CD4-positive, alpha-beta T cell (primary cell): ENCODE data around the gene AKAP7. TPM values are rescaled to one million over a fixed set of nuclear protein-coding genes. Genes with fewer than 3 reads are reported as not detected.

Experiments used
- ATAC-seq: fragments of 200-7000 bp; cut with Tn5 transposase; one replicate; pipeline ENCODE4 v1.10.0; 2022; ENCODE audit warnings: mild to moderate bottlenecking; ENCODE audit not compliant: poor library complexity
- CTCF ChIA-PET: fragments of 350-600 bp; sonication (Branson Sonifier 250); formaldehyde crosslinking; loops from one replicate; lab custom pipeline; 2021; ENCODE audit warnings: antibody characterized with exemption, inconsistent platforms; lab: Charles Lee
- POLR2A ChIA-PET: fragments of 350-600 bp; sonication (Branson Sonifier 250); formaldehyde crosslinking; loops from one replicate; lab custom pipeline; 2021; ENCODE audit warnings: antibody characterized with exemption, inconsistent platforms; lab: Charles Lee
- DNase-seq, 14 experiments: peaks; one replicate each; pipeline ENCODE4 v3.0.0-alpha.2; 2013 to 2020; ENCODE audit warnings: mixed read lengths in 2 of 14
- H3K27ac ChIP-seq, 2 donors: one replicate each; pipeline versions ENCODE4 v1.5.1 to v1.7.0; 2013; ENCODE audit warnings: low read length in 2 of 2, low read depth in 1 of 2, mild to moderate bottlenecking in 1 of 2
- H3K27me3 ChIP-seq, 2 experiments: 1 replicate in 1 of 2; 2 replicates in 1 of 2; pipeline versions ENCODE4 v1.6.1 to v1.7.0; 2013; ENCODE audit warnings: low read length in 2 of 2, control low read depth in 1 of 2, mild to moderate bottlenecking in 1 of 2, moderate library complexity in 1 of 2; ENCODE audit not compliant: insufficient read depth in 2 of 2, control insufficient read depth in 1 of 2
- H3K36me3 ChIP-seq: one replicate; pipeline ENCODE4 v1.6.1; 2013; ENCODE audit warnings: low read length, control low read depth; ENCODE audit not compliant: insufficient read depth
- H3K4me1 ChIP-seq: one replicate; pipeline ENCODE4 v1.6.1; 2013; ENCODE audit warnings: low read length, control low read depth; ENCODE audit not compliant: insufficient read depth
- H3K4me3 ChIP-seq: one replicate; pipeline ENCODE4 v1.5.1; 2013; ENCODE audit warnings: mild to moderate bottlenecking, low read length, moderate library complexity
- H3K9me3 ChIP-seq, 2 experiments: 1 replicate in 1 of 2; 2 replicates in 1 of 2; pipeline versions ENCODE4 v1.6.1 to v1.7.0; 2013; ENCODE audit warnings: low read length in 2 of 2, mild to moderate bottlenecking in 2 of 2, control low read depth in 1 of 2, moderate library complexity in 1 of 2; ENCODE audit not compliant: control insufficient read depth in 1 of 2, insufficient read depth in 1 of 2
- H3K27ac Mint-ChIP-seq: one replicate; pipeline ENCODE4 v1.8.0; 2020; ENCODE audit warnings: mixed read lengths
- H3K27me3 Mint-ChIP-seq: one replicate; pipeline ENCODE4 v1.8.0; 2021; ENCODE audit warnings: mixed read lengths
- H3K36me3 Mint-ChIP-seq: one replicate; pipeline ENCODE4 v1.8.0; 2021; ENCODE audit warnings: low read depth, mixed read lengths
- H3K4me1 Mint-ChIP-seq: one replicate; pipeline ENCODE4 v1.8.0; 2021; ENCODE audit warnings: low read depth, mixed read lengths
- H3K4me3 Mint-ChIP-seq: one replicate; pipeline ENCODE4 v1.8.0; 2020; ENCODE audit warnings: mild to moderate bottlenecking, mixed read lengths
- H3K9me3 Mint-ChIP-seq: one replicate; pipeline ENCODE4 v1.8.0; 2020; ENCODE audit warnings: mixed read lengths
- intact Hi-C, 2 experiments: fragments of 100-400 bp; cut with DNase I in 1 of 2; cut with micrococcal nuclease in 1 of 2; formaldehyde crosslinking; loops; one replicate each; pipeline versions ENCODE4 v1.15.1 to v1.9.0; 2023 to 2025; cut with DNase I, micrococcal nuclease
- total RNA-seq, 174 experiments: library from RNA in 2 of 174; stranded (reverse) in 2 of 174; gene quantifications; one replicate each; pipeline ENCODE4 v1.2.3 and lab custom pipeline; 2021 to 2026
- TF ChIP-seq, protein P1 (sequence below): fragments of 200-600 bp; IDR thresholded peaks from one replicate; pipeline ENCODE4 v1.8.0; 2022; ENCODE audit warnings: antibody characterized with exemption, mild to moderate bottlenecking

AKAP7 gene
- total RNA-seq, 2 experiments from 2014 or later, result 9.1 to 12.2 TPM

DNA sequence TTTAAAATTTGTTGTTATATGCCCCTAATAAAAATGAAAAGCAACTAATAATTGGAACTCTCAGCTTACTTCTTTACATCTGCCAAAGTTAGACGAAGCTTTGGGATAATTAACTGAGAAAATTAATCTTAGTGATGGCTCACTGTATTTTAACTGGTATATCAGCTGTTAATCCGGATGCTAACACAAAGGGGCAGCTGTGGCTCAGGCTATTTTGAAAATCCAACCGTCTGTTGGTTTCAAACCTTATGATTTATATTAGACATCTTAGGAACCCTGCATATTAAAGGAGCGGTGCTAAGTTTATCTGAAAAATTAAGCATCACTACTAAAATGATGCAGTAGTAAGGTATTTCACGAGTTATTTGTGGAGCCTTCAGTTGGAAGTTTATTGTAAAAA lies 96.6 kb downstream of the AKAP7 start:
- peaks cover 43% of the 10 kb centered on the region for H3K4me1 Mint-ChIP-seq
- ChIA-PET POLR2A (interaction anchor here (0.6 kb wide), 1 partner anchor 17 kb away, joined by 3 read pairs; no protein-coding TSS in a partner anchor), CTCF (interaction anchor here (2.1 kb wide), 1 partner anchor 32 kb away, joined by 4 read pairs; no protein-coding TSS in a partner anchor)
- Histone ChIP-seq H3K27ac (no peak overlapping the region), H3K4me3 (no peak overlapping the region), H3K4me1 (no peaks in the 10 kb centered on the region), H3K9me3 (no peaks in the 10 kb centered on the region), H3K36me3 (no peaks in the 10 kb centered on the region), H3K27me3 (no peaks in the 10 kb centered on the region)
- TF ChIP-seq, protein P1, sequence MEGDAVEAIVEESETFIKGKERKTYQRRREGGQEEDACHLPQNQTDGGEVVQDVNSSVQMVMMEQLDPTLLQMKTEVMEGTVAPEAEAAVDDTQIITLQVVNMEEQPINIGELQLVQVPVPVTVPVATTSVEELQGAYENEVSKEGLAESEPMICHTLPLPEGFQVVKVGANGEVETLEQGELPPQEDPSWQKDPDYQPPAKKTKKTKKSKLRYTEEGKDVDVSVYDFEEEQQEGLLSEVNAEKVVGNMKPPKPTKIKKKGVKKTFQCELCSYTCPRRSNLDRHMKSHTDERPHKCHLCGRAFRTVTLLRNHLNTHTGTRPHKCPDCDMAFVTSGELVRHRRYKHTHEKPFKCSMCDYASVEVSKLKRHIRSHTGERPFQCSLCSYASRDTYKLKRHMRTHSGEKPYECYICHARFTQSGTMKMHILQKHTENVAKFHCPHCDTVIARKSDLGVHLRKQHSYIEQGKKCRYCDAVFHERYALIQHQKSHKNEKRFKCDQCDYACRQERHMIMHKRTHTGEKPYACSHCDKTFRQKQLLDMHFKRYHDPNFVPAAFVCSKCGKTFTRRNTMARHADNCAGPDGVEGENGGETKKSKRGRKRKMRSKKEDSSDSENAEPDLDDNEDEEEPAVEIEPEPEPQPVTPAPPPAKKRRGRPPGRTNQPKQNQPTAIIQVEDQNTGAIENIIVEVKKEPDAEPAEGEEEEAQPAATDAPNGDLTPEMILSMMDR, result no peak
- H3K27ac Mint-ChIP-seq, result no peak overlapping the region
- no peaks in the 10 kb centered on the region for H3K27me3 Mint-ChIP-seq
- DNase-seq (no peak), ATAC-seq (no peak)
- H3K4me3 Mint-ChIP-seq, result no peak overlapping the region
- H3K9me3 Mint-ChIP-seq, result peaks cover 3% of the 10 kb centered on the region
- intact Hi-C loops, result no loop called here
- peaks cover 46% of the 10 kb centered on the region for H3K36me3 Mint-ChIP-seq

DNA sequence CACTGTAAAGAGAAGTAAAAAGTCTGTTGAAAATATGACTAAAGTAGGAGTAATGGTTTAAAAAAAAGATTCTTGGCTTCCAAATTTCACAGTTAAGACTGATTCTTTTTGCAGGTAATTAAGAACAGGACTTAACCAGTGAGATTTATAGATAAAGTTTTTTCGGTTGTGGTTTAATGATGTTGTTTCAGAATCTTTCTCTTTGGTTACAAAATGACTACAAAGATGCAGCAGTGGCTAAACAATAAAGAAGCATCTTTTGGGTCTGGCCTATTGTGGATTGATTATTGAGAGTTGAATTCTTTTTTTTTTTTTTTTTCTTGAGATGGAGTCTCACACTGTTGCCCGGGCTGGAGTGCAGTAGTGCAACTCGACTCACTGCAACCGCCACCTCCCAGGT lies 109.7 kb downstream of the AKAP7 start:
- intact Hi-C loops, result loop anchor here in 1 of 2 experiments (5.0 kb wide), 1 partner anchor 37 kb away; no protein-coding TSS in a partner anchor
- Histone ChIP-seq H3K4me1 (no peaks in the 10 kb centered on the region), H3K9me3 (peaks cover 0 to 11% of the 10 kb centered on the region in 2 experiments), H3K4me3 (no peak overlapping the region), H3K27ac (no peak overlapping the region), H3K36me3 (peaks cover 4% of the 10 kb centered on the region), H3K27me3 (no peaks in the 10 kb centered on the region)
- ChIA-PET POLR2A (no interaction called here), CTCF (no interaction called here)
- Mint-ChIP-seq H3K4me1 (peaks cover 49% of the 10 kb centered on the region), H3K27ac (peak overlapping the region; percentile 8), H3K27me3 (no peaks in the 10 kb centered on the region), H3K4me3 (no peak overlapping the region), H3K36me3 (peaks cover 38% of the 10 kb centered on the region), H3K9me3 (peaks cover 6% of the 10 kb centered on the region)
- DNase-seq (peak in 1 of 14 experiments; percentile 28), ATAC-seq (peak; percentile 26)
- TF ChIP-seq, protein P1, result no peak

DNA sequence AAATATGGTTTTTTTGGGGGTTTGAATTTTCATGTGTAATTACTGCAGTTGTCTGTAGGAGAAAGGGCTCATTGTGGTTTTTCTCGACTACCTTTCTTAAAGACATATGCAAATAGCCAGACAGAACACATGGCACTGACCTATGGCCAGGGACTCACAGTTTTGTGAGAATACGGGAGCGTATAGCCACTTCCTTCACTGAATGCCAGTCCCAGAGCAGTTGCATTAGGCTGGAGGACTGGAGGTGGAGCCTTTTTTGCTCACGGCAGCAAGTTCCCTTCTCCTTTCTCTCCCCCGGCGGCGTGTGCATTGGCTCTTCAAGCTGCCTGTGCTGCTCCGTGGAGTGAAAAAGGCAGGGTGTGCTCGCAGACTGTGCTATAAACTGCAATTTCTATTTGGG lies 114.9 kb downstream of the AKAP7 start:
- peaks cover 66% of the 10 kb centered on the region for H3K4me1 Mint-ChIP-seq
- CTCF ChIA-PET, result no interaction called here
- intact Hi-C loops, result loop anchor here in 1 of 2 experiments (10.0 kb wide), 1 partner anchor 45 kb away; no protein-coding TSS in a partner anchor

More for the DNA sequence above, 114.9 kb downstream of the AKAP7 start:
- H3K9me3 ChIP-seq, result no peaks in the 10 kb centered on the region
- Mint-ChIP-seq H3K36me3 (peaks cover 8% of the 10 kb centered on the region), H3K27ac (peak overlapping the region; percentile 43), H3K9me3 (no peaks in the 10 kb centered on the region), H3K4me3 (peak overlapping the region; percentile 76), H3K27me3 (no peaks in the 10 kb centered on the region)
- no peaks in the 10 kb centered on the region for H3K36me3 ChIP-seq
- H3K4me3 ChIP-seq, result peak overlapping the region; percentile 23
- POLR2A ChIA-PET, result interaction anchor here (1.2 to 2.3 kb wide), 5 partner anchors 10 to 284 kb away, joined by 3 to 19 read pairs (median 3); no protein-coding TSS in a partner anchor
- DNase-seq (peak in 8 of 14 experiments; percentile 8 to 53 (median 28)), ATAC-seq (peak; percentile 90)
- H3K4me1 ChIP-seq, result no peaks in the 10 kb centered on the region
- TF ChIP-seq, protein P1, result no peak
- H3K27me3 ChIP-seq, result no peaks in the 10 kb centered on the region
- H3K27ac ChIP-seq, result no peak overlapping the region
